Activated naive CD8-positive, alpha-beta T cell (primary cell): Measurements from ENCODE around the gene CRYZL1.
"Not testable (repeated sequence)": the region's sequence is repeated elsewhere in the genome, so short reads cannot be mapped to it uniquely, and the experiment has no call there.

Source experiments
- H3K27ac Mint-ChIP-seq: one replicate; pipeline ENCODE4 v1.8.0; 2021; ENCODE audit warnings: mixed read lengths
- H3K27me3 Mint-ChIP-seq: one replicate; pipeline ENCODE4 v1.8.0; 2021; ENCODE audit warnings: mixed read lengths
- H3K36me3 Mint-ChIP-seq: one replicate; pipeline ENCODE4 v1.8.0; 2021; ENCODE audit warnings: mixed read lengths
- H3K4me1 Mint-ChIP-seq: one replicate; pipeline ENCODE4 v1.8.0; 2021; ENCODE audit warnings: low read depth, mixed read lengths
- H3K4me3 Mint-ChIP-seq: one replicate; pipeline ENCODE4 v1.8.0; 2021; ENCODE audit warnings: mild to moderate bottlenecking, mixed read lengths
- H3K9me3 Mint-ChIP-seq: one replicate; pipeline ENCODE4 v1.8.0; 2021; ENCODE audit warnings: low read depth, mixed read lengths

The CRYZL1 gene

DNA sequence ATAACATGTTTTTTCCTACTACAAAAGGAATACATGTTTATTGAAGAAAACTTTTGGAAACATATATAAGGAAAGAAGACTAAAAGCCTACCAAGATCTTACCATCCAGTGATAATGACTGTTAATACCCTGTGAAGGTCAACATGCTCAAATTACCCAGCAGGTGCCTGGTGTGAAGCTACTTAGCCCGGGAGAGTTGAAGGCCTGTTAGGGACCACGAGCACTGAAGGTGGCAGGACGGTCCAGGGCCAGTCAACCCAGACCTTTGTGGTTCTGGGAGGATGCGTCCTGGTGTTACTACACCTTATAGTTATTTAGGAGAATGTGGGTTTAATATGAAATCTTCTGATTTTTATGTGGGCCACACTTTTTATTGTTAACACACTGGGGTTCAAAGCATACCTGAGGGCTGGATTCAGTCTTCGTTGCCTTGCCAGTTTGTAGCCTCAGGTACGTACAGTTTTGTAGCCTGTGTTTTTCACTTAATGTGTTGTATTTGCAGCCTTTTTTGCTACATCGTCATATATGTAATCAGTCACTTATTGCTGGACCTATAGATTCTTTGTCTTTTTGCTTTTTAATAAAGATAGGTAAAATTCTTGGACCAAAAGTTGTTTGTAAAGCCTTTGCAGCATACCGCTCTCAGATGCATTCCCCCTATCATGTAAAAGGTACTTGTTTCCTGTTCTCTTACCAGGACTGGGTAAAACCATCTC is 10.6 kb upstream of the CRYZL1 start:
- Mint-ChIP-seq H3K27me3 (no peaks in the 10 kb centered on the region), H3K36me3 (peaks cover 1% of the 10 kb centered on the region), H3K4me1 (no peaks in the 10 kb centered on the region), H3K9me3 (no peaks in the 10 kb centered on the region), H3K27ac (no peak overlapping the region), H3K4me3 (no peak overlapping the region)

DNA sequence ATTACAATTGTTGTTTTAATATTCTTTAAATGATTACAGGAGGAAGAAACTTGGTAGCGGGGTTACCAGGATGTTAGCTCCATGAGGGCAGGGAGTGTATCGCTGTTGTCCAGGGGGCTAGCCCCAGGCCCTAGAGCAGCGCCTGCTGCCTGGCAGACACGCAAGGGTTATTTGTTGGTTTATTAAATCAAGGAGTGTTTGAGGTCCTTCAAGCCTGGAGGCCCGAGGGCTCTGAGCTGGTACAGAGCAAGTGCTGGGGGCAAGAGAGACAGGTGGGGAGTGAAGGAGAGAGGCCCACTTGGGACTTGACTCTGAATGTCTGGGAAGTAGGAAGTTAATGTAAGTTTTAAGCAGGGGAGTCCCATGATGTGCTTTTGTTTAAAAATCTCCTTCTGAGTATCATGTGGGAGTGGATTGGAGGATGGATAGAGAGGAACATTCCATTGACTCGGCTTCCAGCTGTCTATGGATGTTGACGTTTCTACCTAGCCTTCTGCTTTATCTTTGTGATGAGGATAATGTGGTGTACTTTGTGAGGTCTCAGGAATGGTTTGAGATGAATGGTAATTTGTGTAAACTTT is 9.5 kb upstream of the CRYZL1 start:
- no peaks in the 10 kb centered on the region for H3K9me3 Mint-ChIP-seq
- H3K4me1 Mint-ChIP-seq: no peaks in the 10 kb centered on the region

DNA sequence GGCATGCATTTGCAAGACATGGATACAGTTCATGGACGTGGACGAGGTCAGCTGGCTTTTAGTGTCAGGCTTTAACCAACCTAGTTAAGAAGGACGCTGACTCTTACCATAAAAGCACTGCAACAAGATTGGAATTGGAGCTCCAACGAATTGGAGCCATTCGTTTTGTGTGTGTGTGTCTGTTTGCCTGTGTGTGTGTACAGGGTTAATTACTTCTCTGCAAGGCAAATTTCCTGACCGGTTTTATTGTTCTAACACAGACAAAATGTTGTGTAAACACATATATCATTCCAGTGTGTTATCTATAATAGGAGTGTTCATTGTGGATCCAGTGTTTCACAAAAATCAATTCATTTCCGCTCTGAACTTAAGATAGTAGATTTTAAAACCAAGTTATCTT is 8.7 kb upstream of the CRYZL1 start:
- H3K9me3 Mint-ChIP-seq: no peaks in the 10 kb centered on the region

More for the DNA sequence above, 9.5 kb upstream of the CRYZL1 start:
- no peaks in the 10 kb centered on the region for H3K36me3 Mint-ChIP-seq
- no peak overlapping the region for H3K4me3 Mint-ChIP-seq
- H3K27me3 Mint-ChIP-seq: no peaks in the 10 kb centered on the region
- no peak overlapping the region for H3K27ac Mint-ChIP-seq

DNA sequence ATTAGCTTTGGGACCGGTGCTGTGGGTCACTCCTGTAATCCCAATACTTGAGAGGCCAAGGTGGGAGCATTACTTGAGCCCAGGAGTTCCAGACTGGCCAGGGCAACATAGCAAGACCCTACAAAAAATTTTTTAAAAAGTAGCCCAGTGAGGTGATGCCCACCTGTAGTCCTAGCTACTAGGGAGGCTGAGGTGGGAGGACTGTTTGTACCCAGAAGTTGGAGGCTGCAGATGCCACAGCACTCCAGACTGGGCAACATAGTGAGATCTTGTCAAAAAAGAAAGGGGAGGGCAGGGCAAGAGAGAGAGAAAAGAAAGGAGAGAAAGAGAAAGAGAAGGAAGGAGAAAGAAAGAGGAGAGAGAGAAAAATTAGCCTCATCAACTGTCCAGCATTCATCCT is 7.0 kb upstream of the CRYZL1 start:
- Mint-ChIP-seq H3K36me3 (no peaks in the 10 kb centered on the region), H3K27ac (no peak overlapping the region), H3K9me3 (no peaks in the 10 kb centered on the region), H3K4me3 (no peak overlapping the region), H3K27me3 (peaks cover 3% of the 10 kb centered on the region), H3K4me1 (peaks cover 3% of the 10 kb centered on the region)

More for the DNA sequence above, 8.7 kb upstream of the CRYZL1 start:
- no peaks in the 10 kb centered on the region for H3K27me3 Mint-ChIP-seq
- no peak overlapping the region for H3K4me3 Mint-ChIP-seq
- H3K27ac Mint-ChIP-seq: no peak overlapping the region
- no peaks in the 10 kb centered on the region for H3K4me1 Mint-ChIP-seq
- no peaks in the 10 kb centered on the region for H3K36me3 Mint-ChIP-seq

DNA sequence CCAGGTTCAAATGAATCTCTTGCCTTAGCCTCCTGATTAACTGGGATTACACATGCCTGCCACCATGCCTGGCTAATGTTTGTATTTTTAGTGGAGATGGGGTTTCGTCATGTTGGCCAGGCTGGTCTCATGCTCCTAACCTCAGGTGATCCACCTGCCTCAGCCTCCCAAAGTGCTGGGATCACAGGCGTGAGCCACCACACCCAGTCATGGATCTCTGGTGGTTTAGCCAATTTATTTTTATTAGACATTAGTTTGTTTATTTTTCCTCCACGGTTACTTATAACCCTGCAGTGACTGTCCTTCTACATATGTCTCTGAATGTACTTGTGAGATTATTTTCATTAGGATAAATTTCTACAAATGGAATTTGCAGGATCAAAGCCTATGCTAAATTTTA is 6.0 kb upstream of the CRYZL1 start:
- Mint-ChIP-seq H3K27ac (no peak overlapping the region), H3K27me3 (peaks cover 4% of the 10 kb centered on the region), H3K4me1 (peaks cover 8% of the 10 kb centered on the region), H3K9me3 (no peaks in the 10 kb centered on the region), H3K36me3 (no peaks in the 10 kb centered on the region), H3K4me3 (no peak overlapping the region)

DNA sequence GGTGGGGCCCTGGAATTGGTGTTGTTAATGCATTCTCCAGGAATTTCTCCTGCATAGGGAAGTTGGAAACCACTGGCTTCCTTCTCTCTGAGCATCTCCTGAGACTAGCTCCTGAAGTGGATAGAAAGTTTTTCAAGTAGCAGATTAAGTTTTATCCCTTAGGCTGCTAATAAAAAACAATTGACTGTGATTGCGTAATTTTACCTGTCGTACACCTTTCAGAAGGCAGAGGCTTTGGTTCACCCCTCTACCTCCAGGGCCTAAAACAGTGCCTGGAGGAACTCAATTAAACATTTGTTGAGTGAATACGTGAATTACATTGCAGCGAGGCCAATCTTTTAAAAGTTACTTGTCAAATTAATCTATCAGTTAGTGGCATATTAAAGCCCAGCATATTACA is 4.2 kb upstream of the CRYZL1 start:
- Mint-ChIP-seq H3K27ac (no peak overlapping the region), H3K36me3 (no peaks in the 10 kb centered on the region), H3K9me3 (no peaks in the 10 kb centered on the region), H3K27me3 (peaks cover 4% of the 10 kb centered on the region), H3K4me1 (peaks cover 12% of the 10 kb centered on the region), H3K4me3 (no peak overlapping the region)

DNA sequence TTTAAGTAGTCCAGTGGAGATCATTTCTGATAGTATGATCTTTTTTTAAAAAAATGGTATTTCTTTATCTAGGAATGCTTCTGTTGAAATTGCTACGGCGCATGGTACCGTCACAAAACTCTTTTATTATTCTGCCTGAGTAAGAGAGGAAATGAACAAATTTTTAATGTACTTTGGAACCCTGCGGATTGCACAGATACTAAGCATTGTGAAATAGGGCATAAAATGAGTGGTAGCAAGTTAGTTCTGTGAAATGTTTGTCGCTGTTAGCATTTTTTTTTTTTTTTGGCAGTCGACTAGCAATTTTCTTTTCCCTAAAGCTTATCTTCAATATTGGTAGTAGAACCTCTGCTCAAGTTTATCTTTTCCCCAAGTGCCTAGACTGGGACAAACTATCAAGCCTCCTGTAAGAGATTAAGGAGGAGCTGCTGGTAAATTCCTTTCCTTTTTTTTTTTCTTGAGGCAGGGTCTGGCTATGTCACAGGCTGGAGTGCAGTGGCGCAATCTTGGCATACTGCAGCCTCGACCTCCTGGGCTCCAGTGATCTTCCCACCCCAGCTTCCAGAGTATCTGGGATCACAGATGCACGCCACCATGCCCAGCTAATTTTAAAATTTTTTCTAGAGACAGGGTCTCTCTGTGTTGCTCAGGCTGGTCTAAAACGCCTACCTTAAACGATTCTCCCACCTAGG is 3.0 kb upstream of the CRYZL1 start:
- H3K4me3 Mint-ChIP-seq: peak overlapping the region; percentile 88
- peaks cover 4% of the 10 kb centered on the region for H3K27me3 Mint-ChIP-seq
- H3K9me3 Mint-ChIP-seq: no peaks in the 10 kb centered on the region
- H3K27ac Mint-ChIP-seq: no peak overlapping the region
- H3K4me1 Mint-ChIP-seq: peaks cover 14% of the 10 kb centered on the region
- H3K36me3 Mint-ChIP-seq: no peaks in the 10 kb centered on the region

DNA sequence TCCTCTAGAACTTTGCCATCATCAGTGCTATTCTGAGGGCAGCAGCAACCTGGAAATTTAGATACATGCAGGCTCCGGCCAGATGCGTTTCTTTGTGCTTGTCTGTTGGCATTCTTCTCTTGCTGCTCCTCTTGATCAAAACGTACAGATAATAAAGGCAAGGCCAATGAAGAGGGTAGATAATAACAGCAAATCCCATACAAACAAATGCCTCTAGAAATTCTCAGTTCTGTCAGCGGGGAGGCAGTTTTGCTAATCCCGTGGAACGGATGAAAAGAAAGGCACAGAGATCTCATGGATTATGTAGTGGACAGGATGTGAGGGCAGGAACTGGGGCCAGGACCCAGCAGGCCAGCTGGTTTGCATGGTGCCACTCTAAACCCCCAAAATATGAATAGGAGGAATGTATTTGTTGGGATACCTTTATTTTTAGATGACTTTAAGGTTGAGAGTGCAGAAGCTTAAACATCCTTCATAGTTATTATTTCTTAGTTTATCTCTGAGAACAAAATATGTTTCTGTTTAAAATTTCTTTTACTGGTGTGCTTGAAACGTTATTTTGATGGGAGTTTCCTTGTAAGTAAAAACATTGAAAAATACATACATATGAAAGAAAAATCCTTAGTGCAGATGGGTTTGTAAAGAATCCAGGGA is 2.2 kb upstream of the CRYZL1 start:
- peak overlapping the region; percentile 88 for H3K4me3 Mint-ChIP-seq
- peaks cover 19% of the 10 kb centered on the region for H3K4me1 Mint-ChIP-seq
- H3K27ac Mint-ChIP-seq: no peak overlapping the region
- H3K9me3 Mint-ChIP-seq: no peaks in the 10 kb centered on the region
- H3K27me3 Mint-ChIP-seq: peaks cover 4% of the 10 kb centered on the region
- H3K36me3 Mint-ChIP-seq: no peaks in the 10 kb centered on the region

DNA sequence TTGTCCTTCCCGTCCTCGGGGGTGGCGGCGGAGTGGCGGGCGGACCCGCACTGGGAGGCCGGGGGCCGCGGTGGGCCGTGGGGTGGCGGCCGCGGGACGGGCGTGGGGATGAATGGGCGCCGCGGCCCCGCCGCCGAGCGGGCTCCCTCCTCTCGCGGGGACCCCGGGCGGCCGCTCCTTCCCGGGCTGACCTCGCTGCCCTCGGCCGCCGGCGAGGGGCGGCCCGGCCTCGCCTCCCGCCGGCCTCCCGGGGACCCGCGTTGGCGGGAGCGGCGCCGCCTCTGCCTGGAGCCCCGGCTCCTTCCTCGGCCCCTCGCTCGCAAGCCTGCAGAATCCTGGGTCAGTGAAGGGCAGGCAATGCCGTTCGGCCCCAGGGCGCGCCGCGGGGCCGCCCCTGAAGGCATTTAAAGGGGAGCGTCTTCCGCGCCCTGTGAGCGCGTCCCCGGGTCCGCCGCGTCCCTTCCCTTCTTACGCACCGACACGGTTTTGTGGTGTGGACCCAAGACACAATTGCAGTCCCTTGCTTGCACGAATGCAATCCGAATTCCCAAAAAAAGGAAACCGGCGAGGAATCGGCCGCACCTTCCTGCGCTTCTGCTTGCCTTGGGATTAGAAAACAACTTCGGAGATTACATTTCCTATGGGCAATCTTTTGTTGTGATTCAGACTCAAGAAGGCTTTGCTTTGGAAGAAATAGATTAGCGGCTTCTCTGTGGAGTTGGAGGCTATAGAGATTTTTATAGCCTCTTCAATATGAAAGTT is 1.5 kb upstream of the CRYZL1 start:
- H3K27ac Mint-ChIP-seq: no peak overlapping the region

DNA sequence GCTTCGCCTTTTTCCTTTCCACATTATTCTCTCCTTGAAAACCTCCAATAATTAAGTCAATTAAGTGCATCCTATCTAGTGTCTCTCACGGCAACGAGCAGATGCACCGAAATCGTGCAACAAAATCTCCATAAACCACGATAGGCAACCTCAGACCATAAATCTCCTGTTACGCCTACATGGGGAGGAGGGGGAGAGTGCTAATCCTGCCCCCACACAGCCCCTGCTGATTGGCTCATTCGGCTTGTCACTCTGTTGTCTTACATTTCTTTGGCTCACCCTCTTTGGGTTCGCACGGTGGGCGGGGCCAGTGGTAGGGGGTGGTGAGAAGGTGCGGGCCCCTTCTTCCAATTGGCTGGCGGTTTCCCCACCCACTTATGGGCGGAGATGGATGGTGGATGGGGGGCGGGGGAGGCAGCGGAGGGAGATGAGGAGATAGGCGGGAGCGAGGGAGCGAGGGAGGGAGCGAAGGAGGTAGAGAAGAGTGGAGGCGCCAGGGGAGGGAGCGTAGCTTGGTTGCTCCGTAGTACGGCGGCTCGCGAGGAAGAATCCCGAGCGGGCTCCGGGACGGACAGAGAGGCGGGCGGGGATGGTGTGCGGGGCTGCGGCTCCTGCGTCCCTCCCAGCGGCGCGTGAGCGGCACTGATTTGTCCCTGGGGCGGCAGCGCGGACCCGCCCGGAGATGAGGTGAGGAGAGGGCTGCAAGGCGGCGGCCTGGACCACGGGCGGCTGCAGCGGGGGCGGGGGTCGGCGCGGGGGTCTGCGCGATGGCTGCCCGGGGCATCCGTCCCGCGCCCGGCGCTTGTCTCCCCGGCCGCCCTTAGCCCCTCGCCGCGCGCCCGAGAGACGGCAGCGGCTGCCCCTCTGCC is 720 bp upstream of the CRYZL1 start, which contains the start of gene ITSN1:
ITSN1 (plus strand) TSS at position 475 of the 869 bp plus-strand sequence. CDS start 76,328 bp downstream, outside the sequence.
- H3K27me3 Mint-ChIP-seq: peaks cover 4% of the 10 kb centered on the region
- peak within 1 kb of the TSS; percentile 96 for H3K27ac Mint-ChIP-seq
- peaks cover 27% of the 10 kb centered on the region for H3K4me1 Mint-ChIP-seq
- H3K4me3 Mint-ChIP-seq: peak within 1 kb of the TSS; percentile 95
- no peaks in the 10 kb centered on the region for H3K9me3 Mint-ChIP-seq
- peaks cover 2% of the 10 kb centered on the region for H3K36me3 Mint-ChIP-seq

More for the DNA sequence above, 1.5 kb upstream of the CRYZL1 start:
- Mint-ChIP-seq H3K27me3 (peaks cover 4% of the 10 kb centered on the region), H3K9me3 (no peaks in the 10 kb centered on the region), H3K4me1 (peaks cover 23% of the 10 kb centered on the region), H3K4me3 (peak overlapping the region; percentile 88), H3K36me3 (no peaks in the 10 kb centered on the region)

DNA sequence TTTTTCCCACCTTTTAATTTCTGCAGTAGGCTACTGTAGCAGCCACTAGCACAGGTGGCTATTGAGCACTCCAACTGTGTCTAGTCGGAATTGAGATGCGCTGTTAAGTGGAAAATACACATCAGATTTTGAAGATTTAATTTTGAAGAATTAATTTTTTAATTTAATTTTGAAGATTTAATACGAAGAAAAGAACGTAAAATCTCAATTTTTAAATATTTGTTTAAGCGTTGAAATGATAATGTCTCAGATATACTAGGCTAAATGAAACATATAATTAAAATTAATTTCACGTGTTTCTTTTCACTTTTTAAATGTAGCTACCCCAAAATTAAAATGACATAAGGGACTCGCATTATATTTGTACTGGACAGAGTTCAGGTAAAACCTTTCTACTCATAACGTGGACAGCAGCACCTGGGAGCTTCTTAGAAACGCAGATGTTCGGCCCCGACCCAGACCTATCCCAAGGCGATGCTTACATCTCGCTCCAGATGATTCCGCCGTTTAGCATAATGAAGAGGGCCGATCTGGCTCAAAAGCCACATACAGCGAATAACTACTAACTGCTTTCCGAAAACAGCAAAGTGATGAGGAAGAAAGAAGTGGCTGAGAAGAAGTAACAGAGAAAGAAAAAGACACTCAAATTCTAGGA is 717 bp downstream of the CRYZL1 start:
- Mint-ChIP-seq H3K4me3 (peak overlapping the region; percentile 95), H3K4me1 (peaks cover 32% of the 10 kb centered on the region), H3K27ac (peak overlapping the region; percentile 96), H3K36me3 (peaks cover 2% of the 10 kb centered on the region), H3K9me3 (no peaks in the 10 kb centered on the region), H3K27me3 (peaks cover 4% of the 10 kb centered on the region)

DNA sequence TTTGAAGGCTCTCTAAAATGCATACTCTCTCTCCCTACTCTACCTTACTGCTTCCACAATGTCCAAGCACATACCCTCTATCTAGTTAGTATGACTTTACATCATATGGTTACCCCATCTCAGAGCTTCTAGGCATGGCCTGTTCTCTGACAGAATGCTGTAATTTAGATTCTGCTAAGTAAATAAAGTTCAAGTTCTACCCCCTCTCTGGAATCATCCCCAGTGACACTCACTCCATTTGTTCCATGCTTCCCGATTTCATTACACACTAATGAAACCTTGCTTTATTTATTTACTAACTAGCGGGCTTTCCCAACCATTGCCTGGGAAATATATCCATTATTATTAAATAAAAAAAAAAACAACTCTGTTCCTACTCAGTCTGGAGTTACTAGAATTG is 7.3 kb downstream of the CRYZL1 start:
- no peaks in the 10 kb centered on the region for H3K27me3 Mint-ChIP-seq
- H3K27ac Mint-ChIP-seq: no peak overlapping the region
- no peak overlapping the region for H3K4me3 Mint-ChIP-seq
- no peaks in the 10 kb centered on the region for H3K9me3 Mint-ChIP-seq
- peaks cover 10% of the 10 kb centered on the region for H3K36me3 Mint-ChIP-seq
- H3K4me1 Mint-ChIP-seq: peaks cover 26% of the 10 kb centered on the region

DNA sequence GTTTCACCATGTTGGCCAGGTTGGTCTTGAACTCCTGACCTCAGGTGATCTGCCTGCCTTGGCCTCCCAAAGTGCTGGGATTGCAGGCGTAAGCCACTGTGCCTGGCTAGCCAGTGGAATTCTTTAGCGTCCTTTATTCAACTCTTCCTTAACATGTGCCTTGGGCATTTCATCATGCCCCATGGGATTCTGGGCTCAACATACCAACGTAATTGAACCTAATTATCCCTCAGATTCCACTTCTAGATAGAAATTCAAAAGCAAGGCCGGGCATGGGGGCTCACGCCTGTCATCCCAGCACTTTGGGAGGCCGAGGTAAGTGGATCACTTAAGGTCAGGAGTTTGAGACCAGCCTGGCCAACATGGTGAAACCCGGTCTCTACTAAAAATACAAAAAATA is 15.4 kb downstream of the CRYZL1 start:
- not testable (repeated sequence) for H3K27ac Mint-ChIP-seq, H3K4me3 Mint-ChIP-seq, H3K4me1 Mint-ChIP-seq, H3K36me3 Mint-ChIP-seq, H3K27me3 Mint-ChIP-seq, H3K9me3 Mint-ChIP-seq
